K562 (cell line): ENCODE measurements around the gene CATSPER4. TPM values are rescaled to one million over a fixed set of nuclear protein-coding genes. Genes with fewer than 3 reads are reported as not detected.

ENCODE experiments used
- CSDE1 ChIP-seq, 2 experiments: fragments of 450-650 bp; IDR thresholded peaks; 2 replicates each; pipeline ENCODE4 v1.6.1; 2016; ENCODE audit warnings: mild to moderate bottlenecking in 1 of 2
- ETV5 ChIP-seq: sonication (generic); formaldehyde crosslinking; IDR thresholded peaks from 2 replicates; pipeline ENCODE4 v1.4.0; 2020; ENCODE audit warnings: low read depth, mild to moderate bottlenecking, missing genetic modification reagents
- FOXK1 ChIP-seq: sonication (generic); formaldehyde crosslinking; IDR thresholded peaks from 2 replicates; pipeline ENCODE4 v1.8.0; 2022; ENCODE audit warnings: missing genetic modification reagents, mild to moderate bottlenecking, borderline replicate concordance
- GABPA ChIP-seq: fragments of 200-800 bp; sonication (Bioruptor generic); conservative IDR thresholded peaks from 2 replicates; pipeline ENCODE4 v1.6.1; 2016; ENCODE audit warnings: low read depth, missing genetic modification characterization, missing compliant biosample characterization
- HDAC8 ChIP-seq: fragments of 450-650 bp; IDR thresholded peaks from 2 replicates; pipeline ENCODE4 v1.6.1; 2016; ENCODE audit warnings: mild to moderate bottlenecking, missing genetic modification characterization, moderate library complexity, missing compliant biosample characterization
- LARP7 ChIP-seq: fragments of 450-650 bp; IDR thresholded peaks from 2 replicates; pipeline ENCODE4 v1.6.1; 2016
- PCBP1 ChIP-seq: fragments of 200-400 bp; formaldehyde crosslinking; IDR thresholded peaks from 2 replicates; pipeline ENCODE4 v1.6.1; 2018; ENCODE audit warnings: mild to moderate bottlenecking, low read depth, low read length; ENCODE audit not compliant: poor library complexity, severe bottlenecking
- RAD21 ChIP-seq, 2 experiments: fragments of 250-450 bp in 1 of 2; fragments of 450-650 bp in 1 of 2; sonication (Bioruptor Pico) in 1 of 2; formaldehyde crosslinking in 1 of 2; IDR thresholded peaks in 1 of 2; conservative IDR thresholded peaks in 1 of 2; 2 replicates each; pipeline versions ENCODE4 v1.4.0 to v1.8.0; 2020 to 2022; ENCODE audit warnings: mild to moderate bottlenecking in 2 of 2, moderate library complexity in 1 of 2
- SIN3B ChIP-seq: fragments of 450-650 bp; IDR thresholded peaks from 2 replicates; pipeline ENCODE4 v1.6.1; 2017; ENCODE audit warnings: low read depth, mild to moderate bottlenecking, moderate library complexity
- SRF ChIP-seq, 2 experiments: fragments of 250-450, 450-650 bp in 1 of 2; sonication (Bioruptor Pico) in 1 of 2; sonication (generic) in 1 of 2; formaldehyde crosslinking; IDR thresholded peaks; 2 replicates each; pipeline versions ENCODE4 v1.5.0 to v1.5.1; 2020 to 2022; ENCODE audit warnings: mild to moderate bottlenecking in 1 of 2, missing genetic modification reagents in 1 of 2
- TBL1XR1 ChIP-seq, 2 experiments: IDR thresholded peaks; 2 replicates each; pipeline ENCODE4 v1.6.1; 2012; ENCODE audit warnings: improper control_type of control experiment in 2 of 2, low read length in 2 of 2, mild to moderate bottlenecking in 1 of 2
- ZBTB33 ChIP-seq: sonication (generic); formaldehyde crosslinking; IDR thresholded peaks from 2 replicates; pipeline ENCODE4 v1.8.1; 2023; ENCODE audit warnings: mild to moderate bottlenecking, missing genetic modification reagents
- ZFP30 ChIP-seq: fragments of 250-450 bp; sonication (Bioruptor Pico); IDR thresholded peaks from 2 replicates; pipeline ENCODE4 v1.8.0; 2022; ENCODE audit warnings: moderate library complexity, mild to moderate bottlenecking, inconsistent platforms, borderline replicate concordance
- ZNF175 ChIP-seq: fragments of 200-800 bp; sonication (Bioruptor generic); IDR thresholded peaks from 2 replicates; pipeline ENCODE4 v1.6.1; 2016; ENCODE audit warnings: low read depth, mild to moderate bottlenecking, missing genetic modification characterization, missing compliant biosample characterization
- ZNF324 ChIP-seq: fragments of 250-450 bp; sonication (Bioruptor Pico); IDR thresholded peaks from 2 replicates; pipeline ENCODE4 v1.4.0; 2020; ENCODE audit warnings: mild to moderate bottlenecking
- ZNF431 ChIP-seq: sonication (generic); formaldehyde crosslinking; IDR thresholded peaks from 2 replicates; pipeline ENCODE4 v1.8.0; 2022; ENCODE audit warnings: mild to moderate bottlenecking, missing genetic modification reagents
- ZNF57 ChIP-seq: fragments of 450-650 bp; formaldehyde crosslinking; IDR thresholded peaks from 2 replicates; pipeline ENCODE4 v1.4.0; 2020; ENCODE audit warnings: mild to moderate bottlenecking, moderate library complexity
- polyA plus RNA-seq, 8 experiments: library from polyadenylated mRNA; depleted of rRNA in 4 of 8; stranded (reverse) in 5 of 8; unstranded in 3 of 8; fragments of >200 nt; fragmentation: Nextera tagmentation in 2 of 8; fragmentation: Illumina TruSeq in 1 of 8; extraction: Ambion mirVana in 2 of 8; extraction: Trizol in 1 of 8; gene quantifications; 2 replicates each; pipeline versions ENCODE4 v1.2.1 to v1.2.3, GENCODE V29; 2011 to 2014; ENCODE audit warnings: inconsistent platforms in 1 of 8, missing spikeins in 1 of 8
- total RNA-seq, 7 experiments: library from RNA; depleted of rRNA in 6 of 7; stranded (reverse); fragments of >200 nt in 6 of 7; fragmentation: Illumina TruSeq in 2 of 7; extraction: Trizol in 2 of 7; gene quantifications; 2 replicates each; pipeline versions ENCODE4 v1.2.1 to v1.2.3, GENCODE V29; 2011 to 2021; ENCODE audit warnings: low replicate concordance in 1 of 7
- TF ChIP-seq, protein P1 (sequence below): fragments of 250-450 bp; sonication (Bioruptor Pico); IDR thresholded peaks from 2 replicates; pipeline ENCODE4 v1.5.0; 2020; ENCODE audit warnings: mild to moderate bottlenecking, borderline replicate concordance
- TF ChIP-seq, protein P2 (sequence below), 3 experiments: fragments of 200-800 bp in 1 of 3; sonication (Bioruptor generic) in 1 of 3; sonication (generic) in 1 of 3; formaldehyde crosslinking in 1 of 3; IDR thresholded peaks; 2 replicates each; pipeline versions ENCODE4 v1.6.1 to v1.8.0; 2016 to 2022; ENCODE audit warnings: mild to moderate bottlenecking in 2 of 3, missing compliant biosample characterization in 2 of 3, missing genetic modification characterization in 2 of 3, missing genetic modification reagents in 1 of 3

Gene CATSPER4
- total and polyA plus RNA-seq, 9 of the 15 experiments (the other 6 are each of a cell fraction or from before 2014, with no cell fraction given): 0.04 to 0.13 TPM; not detected in 7

DNA sequence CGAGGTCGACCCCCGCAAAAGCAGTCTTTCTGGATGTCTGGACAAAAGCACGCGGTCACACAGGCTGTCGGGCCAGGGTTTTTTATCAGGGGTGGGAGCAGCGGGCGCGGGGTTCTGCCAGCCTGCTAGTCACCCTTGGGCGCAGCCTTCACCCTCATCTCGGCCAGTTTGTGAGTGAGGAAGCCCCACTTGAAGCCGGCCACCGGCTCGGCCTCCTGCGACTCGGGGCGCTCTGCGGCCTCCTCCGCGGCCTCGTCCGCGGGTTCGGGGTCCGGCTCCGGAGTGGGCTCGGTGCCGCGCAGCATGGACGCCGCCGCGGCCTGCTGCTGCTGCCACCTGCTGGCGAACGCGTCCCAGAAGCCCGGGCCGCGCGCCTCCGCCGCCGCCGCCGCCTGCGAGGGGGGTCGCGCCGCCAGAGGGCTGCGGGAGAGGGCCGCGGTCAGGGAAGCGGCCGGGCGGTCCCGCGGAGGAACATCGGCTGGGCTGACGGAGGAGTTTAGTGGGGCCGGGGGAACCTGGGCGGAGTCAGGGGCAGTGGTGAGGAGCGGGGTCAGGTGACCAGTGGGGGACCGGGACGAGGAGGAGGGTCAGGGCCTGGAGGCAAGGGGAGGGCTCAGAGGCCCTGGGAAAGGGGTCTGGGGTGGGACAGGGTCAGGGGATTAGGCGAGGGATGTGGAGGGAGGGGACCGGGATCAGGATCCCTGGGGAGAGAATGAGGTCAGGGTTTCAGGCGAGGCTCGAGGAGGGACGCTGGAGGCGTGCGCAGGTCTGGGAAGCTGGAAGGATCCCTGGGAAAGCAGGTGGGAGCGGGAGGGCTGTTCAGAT, 26.2 kb upstream of the CATSPER4 start (continued):
- TF ChIP-seq, protein P1, sequence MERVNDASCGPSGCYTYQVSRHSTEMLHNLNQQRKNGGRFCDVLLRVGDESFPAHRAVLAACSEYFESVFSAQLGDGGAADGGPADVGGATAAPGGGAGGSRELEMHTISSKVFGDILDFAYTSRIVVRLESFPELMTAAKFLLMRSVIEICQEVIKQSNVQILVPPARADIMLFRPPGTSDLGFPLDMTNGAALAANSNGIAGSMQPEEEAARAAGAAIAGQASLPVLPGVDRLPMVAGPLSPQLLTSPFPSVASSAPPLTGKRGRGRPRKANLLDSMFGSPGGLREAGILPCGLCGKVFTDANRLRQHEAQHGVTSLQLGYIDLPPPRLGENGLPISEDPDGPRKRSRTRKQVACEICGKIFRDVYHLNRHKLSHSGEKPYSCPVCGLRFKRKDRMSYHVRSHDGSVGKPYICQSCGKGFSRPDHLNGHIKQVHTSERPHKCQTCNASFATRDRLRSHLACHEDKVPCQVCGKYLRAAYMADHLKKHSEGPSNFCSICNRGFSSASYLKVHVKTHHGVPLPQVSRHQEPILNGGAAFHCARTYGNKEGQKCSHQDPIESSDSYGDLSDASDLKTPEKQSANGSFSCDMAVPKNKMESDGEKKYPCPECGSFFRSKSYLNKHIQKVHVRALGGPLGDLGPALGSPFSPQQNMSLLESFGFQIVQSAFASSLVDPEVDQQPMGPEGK (CRISPR knock-in tag): no peak
- TF ChIP-seq ZNF431 (CRISPR knock-in tag) (no peak), ZBTB33 (CRISPR knock-in tag) (peak; percentile 88), ETV5 (CRISPR knock-in tag) (no peak), PCBP1 (peak; percentile 66), ZNF324 (CRISPR knock-in tag) (no peak), CSDE1 (IDR thresholded peaks at IDR 0.05) (no peak), FOXK1 (CRISPR knock-in tag) (no peak), TBL1XR1 (IDR thresholded peaks at IDR 0.05; ENCODE audit: low read length in 2 of 2) (no peak), GABPA (tag) (no peak), SIN3B (peak; percentile 49; the same call in 1 of the 2 replicates), ZNF175 (CRISPR knock-in tag) (0 out of 2 replicates have a peak, but pooled peaks have one; percentile 29), ZNF57 (no peak), ZFP30 (CRISPR knock-in tag) (no peak), HDAC8 (tag) (peak; percentile 45; the same call in 1 of the 2 replicates), RAD21 (CRISPR knock-in tag; conservative IDR thresholded peaks at IDR 0.05 in 1 of 2, IDR thresholded peaks at IDR 0.05 in 1 of 2) (peak; percentile 67 to 76), SRF (CRISPR knock-in tag; IDR thresholded peaks at IDR 0.05) (no peak), LARP7 (no peak)
- TF ChIP-seq, protein P2, sequence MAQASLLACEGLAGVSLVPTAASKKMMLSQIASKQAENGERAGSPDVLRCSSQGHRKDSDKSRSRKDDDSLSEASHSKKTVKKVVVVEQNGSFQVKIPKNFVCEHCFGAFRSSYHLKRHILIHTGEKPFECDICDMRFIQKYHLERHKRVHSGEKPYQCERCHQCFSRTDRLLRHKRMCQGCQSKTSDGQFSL (CRISPR knock-in tag; IDR thresholded peaks at IDR 0.05): no peak
- TF ChIP-seq, protein P2 (tag; IDR thresholded peaks at IDR 0.05): no peak
